GM19467 (cell line): ENCODE results near the gene GLS.

Experiments
- ATAC-seq: cut with Tn5 transposase; IDR thresholded peaks from one replicate; pipeline ENCODE4 v1.9.1; 2021; ENCODE audit warnings: mild to moderate bottlenecking, moderate library complexity; ENCODE audit not compliant: unreplicated experiment

GLS gene

DNA sequence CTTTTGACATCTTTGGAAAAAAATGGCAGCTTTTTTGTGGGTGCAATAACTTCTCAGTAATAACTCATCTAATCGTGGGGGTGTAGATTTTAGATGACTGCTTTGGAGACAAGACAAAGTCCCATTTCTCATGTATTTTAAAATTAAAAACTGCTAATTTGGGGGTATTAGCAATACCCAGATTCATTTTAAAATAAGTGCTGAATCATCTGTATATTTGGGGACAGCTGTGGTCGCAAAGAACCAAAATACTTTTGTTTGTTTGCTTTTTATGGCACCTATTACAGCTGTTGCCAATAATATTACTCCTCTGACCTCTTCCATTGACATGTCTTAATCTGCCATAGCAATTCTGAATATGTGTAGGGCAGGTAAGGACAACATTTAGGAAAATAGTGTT lies 87.9 kb downstream of the GLS start:
- ATAC-seq, result no peak

DNA sequence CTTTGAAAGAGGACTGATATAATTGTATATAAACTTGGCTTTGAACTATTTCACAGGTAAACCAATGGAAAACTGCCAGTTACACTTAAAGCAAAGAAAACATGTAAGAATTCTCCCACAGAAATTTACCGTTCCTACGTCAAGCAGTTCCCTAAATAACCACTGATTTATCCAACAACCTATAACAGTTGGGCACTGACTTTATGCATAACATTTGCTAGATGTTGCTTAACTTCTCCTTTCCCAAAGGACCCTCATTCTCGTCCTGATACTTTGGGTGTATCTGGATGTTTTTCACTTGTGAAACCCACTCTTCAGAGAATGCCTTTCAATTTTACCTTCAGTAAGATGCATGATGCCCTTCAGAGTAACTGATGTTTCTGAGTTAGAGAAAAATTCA lies 89.5 kb downstream of the GLS start:
- no peak for ATAC-seq

DNA sequence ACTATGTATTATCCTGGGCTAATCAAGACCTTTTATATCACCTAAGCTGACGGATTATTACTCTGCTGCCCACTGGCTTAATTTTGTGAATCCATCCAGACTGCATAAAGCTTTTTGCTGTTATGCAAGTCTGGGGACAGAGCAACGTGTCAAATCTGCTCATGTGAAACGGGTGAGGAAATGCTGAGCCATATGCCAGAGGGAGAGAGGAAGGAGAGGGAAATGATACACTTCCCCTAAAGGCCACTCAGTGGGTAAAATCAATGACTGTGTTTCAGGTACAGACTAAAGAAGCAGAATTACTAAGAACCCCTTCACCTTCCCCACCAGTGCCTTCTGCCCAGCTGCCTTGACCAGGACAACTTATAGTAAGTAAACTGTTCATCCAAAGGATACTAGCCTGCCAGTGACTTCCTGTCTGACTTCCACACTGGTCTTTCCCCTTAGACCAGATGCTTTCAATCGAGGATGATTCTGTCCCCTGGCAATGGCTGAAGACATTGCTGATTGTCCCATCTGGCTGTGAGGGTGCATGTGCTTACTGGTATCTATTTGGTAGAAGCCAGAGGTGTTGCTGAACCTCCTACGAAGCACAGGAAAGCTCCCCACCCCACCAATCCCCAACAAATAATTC lies 90.4 kb downstream of the GLS start:
- no peak for ATAC-seq

DNA sequence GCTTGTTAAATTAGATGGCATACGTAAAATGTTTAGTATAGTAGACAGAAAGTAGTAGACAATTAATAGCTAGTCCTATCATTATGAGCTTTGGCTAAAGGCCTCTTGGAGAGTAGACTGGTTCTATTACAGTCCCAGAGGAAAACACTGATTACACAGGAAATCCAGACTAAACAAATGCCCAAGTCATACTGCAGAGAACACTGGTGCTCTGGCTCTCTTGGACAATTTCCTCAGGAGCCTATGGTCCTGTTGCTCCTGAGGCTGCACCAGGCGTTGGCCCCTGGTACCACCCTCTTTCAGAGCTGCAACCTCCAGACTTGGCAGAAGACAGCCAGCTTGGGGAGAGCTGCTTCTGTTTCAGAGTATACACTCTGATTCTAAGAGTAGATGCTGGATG lies 91.6 kb downstream of the GLS start:
- ATAC-seq, result no peak

DNA sequence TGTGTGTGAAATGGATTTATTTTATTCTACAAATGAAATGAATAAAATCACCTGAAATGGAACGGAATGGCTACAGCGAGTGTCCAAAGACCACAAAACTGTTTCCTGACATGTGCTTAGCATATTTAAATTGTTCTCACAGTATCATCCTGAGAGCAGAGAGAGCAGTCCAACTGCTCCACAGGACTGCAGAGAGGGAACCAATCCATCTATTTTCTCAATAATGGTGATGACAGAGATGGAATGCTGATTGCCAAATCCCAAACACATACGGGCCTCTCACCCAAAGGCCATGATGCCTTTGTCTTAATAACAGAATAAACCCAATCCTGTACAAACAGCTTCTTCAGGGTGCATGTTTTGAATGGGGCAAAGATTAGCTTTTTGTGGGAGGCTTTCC lies 92.2 kb downstream of the GLS start:
- no peak for ATAC-seq

DNA sequence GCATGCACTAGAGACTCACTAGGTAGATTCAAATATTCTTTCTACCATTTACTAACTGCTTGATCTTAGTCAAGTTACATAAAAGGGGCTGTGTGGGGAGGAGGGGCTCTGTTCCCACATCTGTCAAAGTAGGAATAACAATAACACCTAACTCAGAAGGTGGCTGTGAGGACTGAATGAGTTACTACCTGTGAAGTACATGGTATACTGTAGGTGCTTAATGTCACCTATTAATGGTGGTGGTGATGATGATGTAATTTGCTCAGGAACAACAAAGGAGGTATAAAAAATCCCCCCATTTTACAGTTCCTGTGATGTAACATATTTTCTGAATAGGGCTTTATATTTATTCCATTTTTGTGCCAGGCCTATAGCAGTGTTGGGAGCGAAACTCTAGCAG lies 92.6 kb downstream of the GLS start:
- no peak for ATAC-seq

DNA sequence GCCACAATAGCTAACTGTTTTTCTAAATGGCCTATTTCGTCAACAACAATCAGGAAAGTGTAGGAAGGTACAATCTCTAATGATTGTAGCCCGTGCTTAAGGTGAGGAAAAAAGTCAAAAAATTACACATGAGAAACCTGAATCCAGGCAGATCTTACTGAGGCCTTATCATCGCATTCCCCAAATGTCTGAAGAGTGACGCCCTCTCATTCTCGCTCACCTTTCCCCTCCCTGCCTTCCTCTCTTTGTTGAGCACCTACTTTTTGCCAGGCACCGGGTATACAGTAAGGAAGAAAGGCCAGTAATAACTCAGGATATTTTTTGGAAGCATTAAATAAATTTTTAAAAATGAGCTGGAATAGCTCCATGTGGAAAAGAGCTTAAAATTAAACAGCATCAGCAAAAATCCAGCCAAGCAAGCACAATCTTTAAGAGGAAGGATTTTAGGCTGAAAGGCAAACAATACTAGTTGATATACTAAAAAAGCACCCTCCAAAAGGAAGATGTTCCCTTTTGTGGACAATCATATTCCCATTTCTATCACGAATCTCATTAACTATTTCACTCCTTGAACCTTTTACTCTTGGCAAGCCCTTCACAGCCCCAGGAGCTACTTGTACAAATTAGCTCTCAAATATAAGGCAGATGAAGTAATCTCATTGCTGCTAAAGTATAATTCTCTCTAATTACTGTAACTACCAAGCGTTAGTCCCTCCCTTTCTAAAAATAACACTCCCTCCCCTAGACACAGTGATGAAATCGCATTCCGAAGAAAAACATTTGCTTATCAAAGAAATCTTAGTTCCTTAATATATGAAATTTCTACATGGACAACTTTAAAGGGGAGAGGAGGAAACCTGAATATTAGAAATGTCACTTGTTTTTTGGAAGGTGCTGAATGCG lies 93.4 kb downstream of the GLS start:
- ATAC-seq, result no peak

DNA sequence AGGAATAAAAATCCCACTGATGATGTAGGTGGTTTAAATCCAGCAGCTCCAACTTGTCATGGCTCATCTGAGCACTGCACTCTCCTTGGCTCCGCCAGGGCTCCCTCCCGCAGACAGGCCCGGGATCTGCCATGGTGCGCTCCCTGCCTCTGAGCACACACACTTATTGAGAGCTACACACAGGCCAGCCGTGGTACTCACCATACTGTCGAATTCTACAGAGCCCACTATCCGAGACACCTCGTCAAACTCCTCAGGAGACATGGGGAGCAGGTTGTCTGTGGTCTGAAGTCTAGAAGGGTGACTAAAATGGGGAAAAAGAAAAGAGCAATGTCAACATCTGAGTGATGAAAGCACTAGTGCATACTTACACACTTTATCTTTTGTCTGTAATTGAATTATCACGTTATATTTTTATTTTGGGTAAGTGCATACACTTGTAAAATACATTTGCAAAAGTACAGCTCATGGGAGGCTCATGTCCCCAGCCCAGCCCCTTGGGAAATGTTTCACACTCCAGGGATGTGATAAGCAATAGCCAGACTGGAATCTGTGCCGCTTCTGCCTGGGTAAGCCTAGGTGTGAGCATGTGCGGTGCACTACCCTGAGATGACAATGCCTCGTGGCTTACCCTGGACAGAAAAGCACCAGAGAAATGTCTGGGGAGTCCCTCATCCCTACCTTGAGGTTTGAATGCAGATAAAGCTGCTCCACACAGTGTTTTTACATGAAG lies 94.2 kb downstream of the GLS start:
- ATAC-seq, result no peak

DNA sequence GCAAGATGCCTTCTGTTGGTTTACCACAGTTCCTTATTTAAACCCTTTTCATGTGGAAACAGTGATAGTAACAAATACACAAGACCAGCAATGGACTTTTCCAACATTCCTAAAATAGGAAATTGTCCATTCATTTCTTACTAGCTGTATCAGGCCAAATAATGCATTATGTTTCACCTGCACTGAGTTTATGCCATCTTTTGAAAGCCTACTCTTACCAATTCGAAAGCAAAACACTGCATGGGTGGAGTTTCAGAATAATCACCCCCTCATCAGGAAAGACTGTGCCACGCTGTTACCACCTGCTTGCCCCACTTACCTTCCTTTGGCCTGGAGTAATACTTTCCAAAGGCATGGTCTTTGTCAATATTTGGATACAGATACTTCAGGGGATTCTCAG lies 95.9 kb downstream of the GLS start:
- ATAC-seq, result no peak

DNA sequence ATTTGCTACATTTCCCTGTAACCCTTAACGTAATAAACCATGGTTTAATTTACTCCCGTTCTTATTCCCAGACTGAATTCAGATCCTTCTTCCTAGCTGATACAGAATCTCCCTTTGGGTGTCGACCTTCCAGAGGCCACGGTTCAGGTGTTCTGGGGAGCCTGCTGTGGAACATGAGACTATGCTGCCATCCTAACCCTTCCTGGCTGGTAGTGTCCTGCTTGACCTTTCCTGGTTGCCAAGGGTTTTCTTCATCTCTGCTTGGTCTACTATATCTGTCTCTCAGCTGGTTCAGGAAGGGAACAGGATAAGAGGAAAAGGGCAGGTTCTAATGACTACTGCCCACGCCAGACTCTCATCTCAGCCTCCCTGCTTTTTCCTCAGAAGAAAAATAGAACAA lies 96.9 kb downstream of the GLS start:
- ATAC-seq, result no peak

DNA sequence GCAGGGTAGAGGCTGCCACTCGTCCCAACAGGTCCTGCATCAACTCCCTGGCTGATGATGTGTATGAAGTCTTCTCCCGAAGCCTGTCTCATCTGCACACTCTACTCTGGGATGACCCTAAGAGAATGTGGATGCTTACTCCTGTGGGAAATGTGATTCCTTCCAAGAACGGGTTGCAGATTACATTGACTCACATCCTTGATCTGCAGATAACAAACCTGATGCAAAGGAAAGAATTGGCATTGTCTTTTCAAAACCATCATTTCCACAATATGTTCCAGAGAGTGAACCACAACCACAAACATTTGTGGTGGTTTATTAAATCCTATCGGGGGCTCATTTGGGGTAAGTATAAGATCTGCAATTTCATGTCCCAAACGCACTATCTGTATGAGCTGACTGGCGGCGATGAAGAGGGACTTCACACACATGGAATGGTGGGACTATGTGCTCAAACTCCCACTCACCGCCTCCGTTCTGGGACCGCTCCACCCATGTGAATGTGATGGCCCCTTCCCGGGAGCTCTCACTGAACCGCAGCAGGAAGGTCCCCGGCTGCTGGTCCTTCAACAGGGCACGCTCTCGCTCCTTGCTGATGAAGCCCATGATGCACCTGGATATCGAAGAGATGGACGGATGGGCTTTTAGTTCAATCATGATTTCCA lies 97.9 kb downstream of the GLS start:
- ATAC-seq, result no peak

DNA sequence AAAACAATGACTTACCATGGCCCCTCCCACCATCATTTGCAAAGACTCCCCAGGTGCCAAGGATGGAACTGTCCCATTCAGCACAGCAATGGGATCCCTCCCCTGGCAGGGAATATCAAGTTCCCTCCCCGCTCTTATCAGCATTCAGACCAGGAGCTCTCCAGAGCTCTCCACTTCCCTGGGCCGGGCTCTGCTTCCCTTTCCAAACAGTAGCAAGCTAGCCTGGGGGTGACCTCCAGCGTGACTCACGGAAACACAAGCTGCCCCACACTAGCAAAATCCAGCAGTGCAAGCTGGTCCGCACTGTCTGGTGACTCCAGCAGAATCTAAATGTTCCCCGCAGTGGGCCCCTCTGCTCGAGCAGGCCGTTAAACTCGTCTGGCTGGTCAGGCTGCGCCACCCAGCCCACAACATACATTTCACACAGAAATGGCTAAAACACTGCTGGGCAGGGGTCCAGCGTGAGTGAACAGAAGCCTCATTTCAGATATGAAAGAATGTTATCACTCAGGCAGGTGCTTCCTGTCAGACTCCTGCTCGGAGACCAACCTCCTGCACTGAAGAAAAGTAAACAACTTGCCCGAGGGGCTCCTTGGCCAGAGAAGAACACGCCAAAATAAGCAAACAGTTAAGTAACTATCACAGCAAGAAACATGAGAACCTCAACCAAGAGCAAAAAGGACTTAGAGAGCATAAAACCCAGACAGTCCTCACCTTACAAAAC lies 99.4 kb downstream of the GLS start:
- no peak for ATAC-seq

DNA sequence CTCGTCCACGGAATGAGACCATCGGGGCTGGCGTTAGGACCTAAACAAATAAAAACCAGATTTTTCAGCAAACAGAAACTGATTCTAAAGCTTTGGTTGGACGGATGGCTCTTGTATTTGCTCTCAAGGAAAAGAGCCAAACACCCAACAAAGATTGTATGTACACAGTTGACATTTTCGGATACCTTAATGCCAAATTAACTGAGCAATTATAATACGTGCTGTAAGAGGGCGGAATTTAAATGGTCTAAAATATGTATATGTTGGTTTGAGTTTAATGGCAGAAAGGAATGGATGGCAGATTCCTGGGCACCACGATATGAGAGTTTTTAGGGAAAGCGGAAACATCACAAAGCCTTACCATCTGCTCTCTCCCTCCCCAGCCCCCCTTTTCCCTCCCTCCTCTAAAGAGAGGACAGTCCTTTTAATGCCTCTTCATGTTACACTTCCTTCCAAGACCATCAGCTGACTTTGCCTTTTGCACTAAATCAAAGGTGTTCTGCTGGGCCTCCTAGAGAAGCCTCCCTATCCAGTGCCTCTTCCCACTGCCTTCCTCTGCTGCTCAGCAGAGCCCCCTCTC lies 100.1 kb downstream of the GLS start:
- ATAC-seq, result no peak

DNA sequence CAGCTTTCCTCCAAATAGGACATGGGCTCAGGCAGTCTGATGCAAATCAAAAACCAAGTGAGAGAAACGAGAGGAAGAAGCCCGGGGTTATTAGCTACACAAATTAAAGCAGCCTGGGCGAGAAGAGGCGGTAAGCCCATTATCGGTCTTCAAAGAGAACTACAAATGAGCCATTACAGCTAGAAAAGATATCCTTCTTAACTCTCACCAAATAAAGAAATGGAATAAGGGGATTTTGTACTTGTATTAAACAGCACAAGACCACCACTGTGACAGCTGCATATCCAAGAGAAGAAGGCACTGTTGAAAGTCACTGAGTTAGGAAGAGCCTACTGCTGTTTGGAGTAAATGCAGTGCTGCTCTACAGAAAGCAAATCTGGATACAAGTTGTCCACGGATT lies 100.7 kb downstream of the GLS start:
- no peak for ATAC-seq

DNA sequence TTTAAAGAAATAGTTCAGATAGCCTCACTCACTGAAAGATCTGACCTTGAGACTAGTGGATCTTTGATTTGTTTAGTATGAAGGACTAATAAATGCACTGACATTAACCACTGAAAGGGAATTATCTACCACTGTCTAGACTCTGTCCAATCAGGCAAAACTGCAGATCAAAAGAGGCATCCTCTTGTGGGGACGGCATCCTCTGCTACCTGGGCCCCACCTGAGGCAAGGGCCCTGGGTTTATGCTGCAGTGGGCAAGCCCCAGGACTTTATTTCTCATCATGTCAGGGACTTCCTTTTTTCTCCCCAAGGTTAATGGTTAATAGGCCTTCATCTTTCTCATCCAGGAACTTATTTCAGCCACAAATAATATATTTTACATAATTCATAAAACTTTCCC lies 101.1 kb downstream of the GLS start:
- no peak for ATAC-seq

DNA sequence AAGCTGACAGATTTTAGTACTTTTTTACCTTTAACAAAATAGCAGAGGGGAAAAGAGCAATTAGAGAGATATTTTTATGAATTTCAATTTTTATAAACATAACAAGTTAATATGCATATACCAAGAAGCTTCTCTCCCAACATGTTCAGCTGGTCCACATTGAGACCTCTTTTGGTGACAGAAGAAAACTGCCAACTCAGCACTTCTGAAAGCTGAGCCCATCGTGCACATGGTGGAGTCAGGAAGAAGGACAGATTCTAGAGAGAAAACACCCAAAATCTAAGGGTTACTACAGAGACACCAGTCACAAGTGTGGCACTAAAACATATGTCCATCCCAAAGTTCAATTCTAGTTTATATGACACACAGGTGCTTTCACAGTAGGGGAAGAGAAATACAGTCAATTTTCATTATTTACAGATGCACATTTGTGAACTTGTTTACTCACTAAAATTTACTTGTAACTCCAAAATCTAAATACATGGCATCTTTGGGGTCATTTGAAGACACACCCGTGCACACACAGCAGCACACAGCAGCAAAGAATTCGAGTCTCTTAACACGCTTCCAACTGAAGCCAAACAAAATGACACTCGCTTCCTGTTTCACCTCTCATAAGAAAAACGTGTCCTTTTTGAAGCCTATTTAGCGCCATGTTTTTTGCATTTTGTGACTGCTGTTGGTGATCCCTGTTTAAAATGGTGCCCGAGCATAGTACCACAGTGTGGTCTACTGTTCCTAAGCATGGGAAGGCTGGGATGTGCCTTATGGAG lies 101.8 kb downstream of the GLS start:
- ATAC-seq, result no peak

DNA sequence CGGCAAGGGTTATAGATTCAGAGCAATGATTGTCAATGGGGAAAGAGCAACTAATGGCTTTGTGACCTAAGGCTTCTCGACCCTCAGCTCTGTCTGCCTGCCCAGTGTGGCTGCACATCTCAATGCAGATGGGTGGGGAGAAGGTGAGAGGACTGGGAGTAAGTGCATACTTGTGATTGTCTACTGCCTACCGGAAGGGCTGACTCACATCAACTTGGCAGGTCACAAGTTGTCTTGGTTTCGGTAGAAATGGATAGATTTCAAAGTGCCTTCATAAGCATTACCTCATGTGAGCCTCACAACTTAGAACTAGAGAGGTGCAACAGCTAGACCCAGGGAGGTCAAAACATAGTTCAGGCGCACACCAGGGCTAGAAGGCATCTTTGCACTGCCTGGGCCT lies 104.0 kb downstream of the GLS start:
- ATAC-seq, result no peak

DNA sequence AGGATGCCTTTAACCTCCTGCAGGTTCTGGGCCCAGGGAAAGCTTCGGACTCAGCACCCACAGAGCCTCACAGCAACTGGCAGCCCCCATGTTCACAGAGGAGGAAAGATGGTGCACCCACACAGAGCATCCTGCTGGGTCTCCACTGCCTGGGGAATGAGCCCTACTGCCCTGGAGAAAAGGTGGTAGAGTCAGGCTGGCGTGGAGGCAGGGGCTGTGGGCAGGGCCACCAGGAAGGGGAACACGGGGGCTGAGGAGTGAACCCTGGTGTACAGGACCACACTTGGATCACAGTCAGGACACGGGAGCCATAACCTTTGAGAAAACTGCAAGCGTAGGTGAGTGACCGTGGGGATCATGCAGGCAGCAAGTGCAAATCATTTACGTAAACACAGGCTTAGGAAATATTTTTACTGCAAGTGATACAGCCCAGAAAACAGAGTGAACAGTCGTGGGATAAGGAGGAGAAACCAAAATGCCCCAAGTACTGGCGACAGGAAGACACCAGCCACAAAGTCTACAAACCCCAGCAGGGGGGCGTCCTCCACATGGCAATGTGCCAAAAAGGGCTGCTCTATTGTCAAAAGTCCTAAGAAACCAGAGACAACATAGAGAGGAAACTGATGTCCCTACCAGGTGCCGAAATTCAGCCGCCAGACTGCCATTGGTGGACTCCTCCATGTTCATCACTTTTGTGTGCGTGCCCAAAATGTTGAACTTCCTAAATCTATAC lies 105.8 kb downstream of the GLS start:
- no peak for ATAC-seq

DNA sequence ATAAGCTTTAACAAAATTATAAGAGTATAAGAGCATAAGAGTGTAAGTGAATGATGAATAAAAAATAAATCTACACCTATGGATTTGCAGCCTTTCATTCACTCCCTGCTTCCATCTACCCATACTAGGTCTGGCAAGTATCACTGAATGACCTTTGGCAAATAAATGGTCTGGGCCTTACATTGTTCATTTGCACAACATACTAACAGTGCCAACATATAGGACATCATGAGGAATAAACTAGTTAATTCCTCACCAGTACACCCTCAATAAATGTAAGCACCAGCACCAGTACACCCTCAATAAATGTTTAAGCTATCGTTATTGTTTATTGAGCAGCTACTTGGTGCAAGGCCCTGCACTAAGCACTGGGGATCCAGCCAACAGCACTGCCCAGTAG lies 106.5 kb downstream of the GLS start:
- ATAC-seq, result no peak
